GM18858 (cell line): ENCODE results near the gene ETV3L.
"Not testable (repeated sequence)": the region's sequence is repeated elsewhere in the genome, so short reads cannot be mapped to it uniquely, and the experiment has no call there.

Experiments used
- ATAC-seq: cut with Tn5 transposase; IDR thresholded peaks from one replicate; pipeline ENCODE4 v1.9.1; 2021; ENCODE audit not compliant: unreplicated experiment

The ETV3L gene

GRCh38 chr1:157084720-157085119 is 14.9 kb downstream of the ETV3L start:
- ATAC-seq = no peak

GRCh38 chr1:157081707-157082106 is 17.9 kb downstream of the ETV3L start:
- ATAC-seq = no peak

- ATAC-seq = no peak
These were observed 18.9 kb downstream of the ETV3L start for GRCh38 chr1:157080714-157081113.

GRCh38 chr1:157077394-157077793 is 22.2 kb downstream of the ETV3L start:
- no peak for ATAC-seq

- ATAC-seq = no peak
These were observed 25.5 kb downstream of the ETV3L start for GRCh38 chr1:157073944-157074685.

- no peak for ATAC-seq
These were observed 30.0 kb downstream of the ETV3L start for GRCh38 chr1:157069601-157070000.

GRCh38 chr1:157059241-157059640 is 40.4 kb downstream of the ETV3L start:
- ATAC-seq = not testable (repeated sequence)

GRCh38 chr1:157056269-157056668 is 43.3 kb downstream of the ETV3L start:
- ATAC-seq = no peak

GRCh38 chr1:157055729-157056128 is 43.9 kb downstream of the ETV3L start:
- not testable (repeated sequence) for ATAC-seq

- no peak for ATAC-seq
These were observed 48.8 kb downstream of the ETV3L start for GRCh38 chr1:157050836-157051235.

GRCh38 chr1:157047062-157047410 is 52.6 kb downstream of the ETV3L start:
- no peak for ATAC-seq

- ATAC-seq = no peak
These were observed 54.1 kb downstream of the ETV3L start, which contains the start of gene ARHGEF11 for GRCh38 chr1:157045250-157046218. Gene ARHGEF11 (minus strand): TSS chr1:157045742. CDS start chr1:157044330, 1,412 bp downstream.

GRCh38 chr1:157044326-157044725 is 55.3 kb downstream of the ETV3L start:
- ATAC-seq = no peak

- no peak for ATAC-seq
These were observed 55.9 kb downstream of the ETV3L start for GRCh38 chr1:157043685-157044084.

GRCh38 chr1:157042846-157043245 is 56.8 kb downstream of the ETV3L start:
- ATAC-seq = no peak
